SK-N-SH (cell line): ENCODE data around the gene COL23A1. TPM values are rescaled to one million over a fixed set of nuclear protein-coding genes. Genes with fewer than 3 reads are reported as not detected.

Experiments
- CTCF ChIA-PET: fragments of 300-600, 350-600 bp; formaldehyde crosslinking; extraction: SDS; loops from one replicate; lab custom pipeline; 2021; lab: Yijun Ruan, JAX
- POLR2A ChIA-PET: fragments of 350-600 bp; sonication (Branson Sonifier 250); formaldehyde crosslinking; extraction: SDS; loops from one replicate; lab custom pipeline; 2020; ENCODE audit warnings: antibody characterized with exemption, inconsistent platforms; lab: Yijun Ruan, JAX
- DNase-seq: peaks from one replicate; pipeline ENCODE4 v3.0.0; 2012
- H2AFZ ChIP-seq: fragments of 200-600 bp; sonication (generic); 2 replicates; pipeline ENCODE4 v1.8.1; 2016; ENCODE audit warnings: antibody characterized with exemption, mild to moderate bottlenecking, low read depth
- H3F3A ChIP-seq: fragments of 200-600 bp; sonication (generic); replicated peaks from 2 replicates; pipeline ENCODE3; 2016; ENCODE audit warnings: antibody characterized with exemption, mild to moderate bottlenecking; ENCODE audit not compliant: insufficient read depth
- H3K27ac ChIP-seq, 2 experiments: fragments of 200-500 bp in 1 of 2; fragments of 200-600 bp in 1 of 2; sonication (Bioruptor generic) in 1 of 2; sonication (generic), shearing (Covaris generic) in 1 of 2; 2 replicates each; pipeline versions ENCODE4 v1.5.1 to v1.6.1; 2014 to 2016; ENCODE audit warnings: low read depth in 2 of 2, inconsistent platforms in 1 of 2, low read length in 1 of 2, mild to moderate bottlenecking in 1 of 2, mixed read lengths in 1 of 2
- H3K27me3 ChIP-seq: fragments of 200-600 bp; sonication (generic), shearing (Covaris generic); 2 replicates; pipeline ENCODE4 v1.6.1; 2016; ENCODE audit warnings: mixed run types; ENCODE audit not compliant: insufficient read depth
- H3K36me3 ChIP-seq, 2 experiments: fragments of 200-500 bp in 1 of 2; fragments of 200-600 bp in 1 of 2; sonication (Bioruptor generic) in 1 of 2; sonication (generic) in 1 of 2; replicated peaks in 1 of 2; 2 replicates each; pipeline versions ENCODE3 to v1.5.1; 2014 to 2016; ENCODE audit warnings: low read length in 1 of 2, mild to moderate bottlenecking in 1 of 2; ENCODE audit not compliant: insufficient read depth in 2 of 2, control insufficient read depth in 1 of 2
- H3K4me1 ChIP-seq, 2 experiments: fragments of 200-500 bp in 1 of 2; fragments of 200-600 bp in 1 of 2; sonication (Bioruptor generic) in 1 of 2; sonication (generic), shearing (Covaris generic) in 1 of 2; 2 replicates each; pipeline versions ENCODE4 v1.5.1 to v1.6.1; 2014 to 2016; ENCODE audit warnings: low read depth in 1 of 2, low read length in 1 of 2, mixed run types in 1 of 2; ENCODE audit not compliant: insufficient read depth in 2 of 2, control insufficient read depth in 1 of 2
- H3K4me2 ChIP-seq: fragments of 200-600 bp; sonication (generic), shearing (Covaris generic); 2 replicates; pipeline ENCODE4 v1.6.1; 2017; ENCODE audit warnings: mixed run types
- H3K4me3 ChIP-seq, 2 experiments: fragments of 200-500 bp in 1 of 2; fragments of 200-600 bp in 1 of 2; sonication (Bioruptor generic) in 1 of 2; sonication (generic), shearing (Covaris generic) in 1 of 2; 2 replicates each; pipeline versions ENCODE4 v1.5.1 to v1.8.1; 2014 to 2016; ENCODE audit warnings: low read depth in 2 of 2, inconsistent platforms in 1 of 2, low read length in 1 of 2, mild to moderate bottlenecking in 1 of 2, mixed read lengths in 1 of 2, moderate library complexity in 1 of 2
- H3K79me2 ChIP-seq: fragments of 200-600 bp; sonication (generic); 2 replicates; pipeline ENCODE4 v1.8.1; 2017; ENCODE audit warnings: mild to moderate bottlenecking; ENCODE audit not compliant: insufficient read depth
- H3K9ac ChIP-seq: fragments of 200-600 bp; sonication (generic); 2 replicates; pipeline ENCODE4 v1.6.1; 2017; ENCODE audit warnings: mixed run types
- H3K9me2 ChIP-seq: fragments of 200-600 bp; sonication (generic); 2 replicates; pipeline ENCODE4 v1.6.1; 2017; ENCODE audit warnings: mixed run types
- H3K9me3 ChIP-seq: fragments of 200-600 bp; sonication (generic); 2 replicates; pipeline ENCODE4 v1.6.1; 2017; ENCODE audit warnings: mixed run types, mild to moderate bottlenecking, moderate library complexity
- H4K20me1 ChIP-seq: fragments of 200-600 bp; sonication (generic); 2 replicates; pipeline ENCODE4 v1.6.1; 2017; ENCODE audit warnings: mild to moderate bottlenecking, mixed run types; ENCODE audit not compliant: insufficient read depth
- CHD2 ChIP-seq: fragments of 150-350 bp; IDR thresholded peaks from 2 replicates; pipeline ENCODE4 v1.6.1; 2018; ENCODE audit warnings: low read length; ENCODE audit not compliant: partially characterized antibody
- EP300 ChIP-seq, 2 experiments: IDR thresholded peaks; 2 replicates each; pipeline versions ENCODE4 v1.4.0 to v1.6.1; 2012; ENCODE audit warnings: borderline replicate concordance in 1 of 2, low read depth in 1 of 2, low read length in 1 of 2
- FOXJ3 ChIP-seq: sonication (generic); formaldehyde crosslinking; IDR thresholded peaks from 2 replicates; pipeline ENCODE4 v1.5.1; 2020; ENCODE audit warnings: mild to moderate bottlenecking, missing genetic modification reagents
- JUND ChIP-seq: IDR thresholded peaks from 2 replicates; pipeline ENCODE4 v1.4.0; 2012
- NRF1 ChIP-seq: IDR thresholded peaks from 2 replicates; pipeline ENCODE4 v1.6.1; 2012; ENCODE audit warnings: low read depth, mild to moderate bottlenecking, low read length
- RAD21 ChIP-seq: IDR thresholded peaks from 2 replicates; pipeline ENCODE4 v1.6.1; 2012; ENCODE audit warnings: mild to moderate bottlenecking, low read length
- RCOR1 ChIP-seq: fragments of 150-350 bp; IDR thresholded peaks from 2 replicates; pipeline ENCODE4 v1.6.1; 2017; ENCODE audit warnings: antibody characterized with exemption, low read length
- RFX5 ChIP-seq: IDR thresholded peaks from 2 replicates; pipeline ENCODE4 v1.6.1; 2012; ENCODE audit warnings: mild to moderate bottlenecking, improper control_type of control experiment, low read length
- SMC3 ChIP-seq: IDR thresholded peaks from 2 replicates; pipeline ENCODE4 v1.6.1; 2012; ENCODE audit warnings: low read depth, low read length, improper control_type of control experiment
- TAF1 ChIP-seq: IDR thresholded peaks from 2 replicates; pipeline ENCODE4 v1.6.1; 2012; ENCODE audit warnings: low read depth, mild to moderate bottlenecking, low read length, moderate library complexity, borderline replicate concordance
- TCF12 ChIP-seq: IDR thresholded peaks from 2 replicates; pipeline ENCODE4 v1.4.0; 2012
- WGBS: methylation state at CpG from one replicate; pipeline ENCODE4 v1.1.6; 2017; ENCODE audit warnings: low lambda C conversion rate; 5-methylcytosine and 5-hydroxymethylcytosine counted together
- polyA plus RNA-seq, 3 experiments: library from polyadenylated mRNA; depleted of rRNA; stranded (reverse); fragments of >200 nt; gene quantifications; 2 replicates each; pipeline ENCODE4 v1.2.3, GENCODE V29; 2012
- TF ChIP-seq, protein P1 (sequence below): fragments of 150-350 bp; IDR thresholded peaks from 2 replicates; pipeline ENCODE4 v1.6.1; 2016; ENCODE audit warnings: mild to moderate bottlenecking, low read depth, low read length
- TF ChIP-seq, protein P2 (sequence below): fragments of 150-350 bp; IDR thresholded peaks from 2 replicates; pipeline ENCODE4 v1.6.1; 2017; ENCODE audit warnings: antibody characterized with exemption, low read length, low read depth, borderline replicate concordance
- TF ChIP-seq, protein P3 (sequence below): IDR thresholded peaks from 2 replicates; pipeline ENCODE4 v1.6.1; 2012; ENCODE audit warnings: mild to moderate bottlenecking, low read depth, low read length, moderate library complexity
- TF ChIP-seq, protein P4 (sequence below): fragments of 200-600 bp; sonication (generic); IDR thresholded peaks from 2 replicates; pipeline ENCODE4 v1.6.1; 2017; ENCODE audit warnings: antibody characterized with exemption, mild to moderate bottlenecking, moderate library complexity

Gene COL23A1
- polyA plus RNA-seq, 1 of the 3 experiments (the other 2 are of a cell fraction), result 0.10 TPM

DNA sequence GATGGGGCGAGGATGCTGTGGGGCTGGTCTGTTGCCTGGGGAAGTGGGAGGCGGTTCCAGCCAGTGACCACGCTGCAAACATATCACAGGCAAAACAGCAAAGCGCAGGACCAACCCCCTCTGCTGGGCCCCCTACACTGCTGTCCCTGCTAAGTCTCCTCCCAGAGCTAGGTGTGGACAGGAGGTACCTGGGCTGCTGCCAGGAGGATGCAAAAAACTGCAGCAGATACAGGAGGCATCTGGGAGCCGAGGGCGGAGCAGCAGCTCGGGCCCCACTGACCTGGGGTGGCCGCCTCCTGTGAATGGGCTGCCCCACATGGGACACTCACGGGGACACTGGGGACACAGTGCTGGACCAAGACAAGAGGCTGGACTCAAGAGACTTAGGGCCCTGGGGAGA, 309.6 kb downstream of the COL23A1 start:
- 73% methylated on average over 5 of the region's 9 CpGs for WGBS
- H3K9me3 ChIP-seq, result peaks cover 5% of the 10 kb centered on the region; the same call in 1 of the 2 replicates
- no peak for TF ChIP-seq NRF1
- TF ChIP-seq EP300 (IDR thresholded peaks at IDR 0.05; ENCODE audit: borderline replicate concordance in 1 of 2, low read depth in 1 of 2, low read length in 1 of 2), result no peak
- TF ChIP-seq, protein P1, sequence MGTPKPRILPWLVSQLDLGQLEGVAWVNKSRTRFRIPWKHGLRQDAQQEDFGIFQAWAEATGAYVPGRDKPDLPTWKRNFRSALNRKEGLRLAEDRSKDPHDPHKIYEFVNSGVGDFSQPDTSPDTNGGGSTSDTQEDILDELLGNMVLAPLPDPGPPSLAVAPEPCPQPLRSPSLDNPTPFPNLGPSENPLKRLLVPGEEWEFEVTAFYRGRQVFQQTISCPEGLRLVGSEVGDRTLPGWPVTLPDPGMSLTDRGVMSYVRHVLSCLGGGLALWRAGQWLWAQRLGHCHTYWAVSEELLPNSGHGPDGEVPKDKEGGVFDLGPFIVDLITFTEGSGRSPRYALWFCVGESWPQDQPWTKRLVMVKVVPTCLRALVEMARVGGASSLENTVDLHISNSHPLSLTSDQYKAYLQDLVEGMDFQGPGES, result no peak
- TF ChIP-seq TAF1, result no peak
- 0 out of 2 replicates have a peak, but pooled peaks have one; percentile 1 for TF ChIP-seq FOXJ3 (CRISPR knock-in tag)
- POLR2A ChIA-PET, result interaction anchor here (1.0 kb wide), 1 partner anchor 310 kb away, joined by 3 read pairs; the partner anchor contains the start of gene COL23A1
- H3K79me2 ChIP-seq, result no peaks in the 10 kb centered on the region
- no peaks in the 10 kb centered on the region for H3K36me3 ChIP-seq
- H3F3A ChIP-seq, result no peaks in the 10 kb centered on the region
- no peak overlapping the region for H3K4me3 ChIP-seq
- H3K4me2 ChIP-seq, result no peak overlapping the region
- H3K9ac ChIP-seq, result no peak overlapping the region
- no peak overlapping the region; a peak in 1 of 4 replicates for H3K27ac ChIP-seq
- H3K27me3 ChIP-seq, result no peaks in the 10 kb centered on the region
- no peaks in the 10 kb centered on the region for H3K9me2 ChIP-seq
- CTCF ChIA-PET, result interaction anchor here (0.6 to 13.7 kb wide), 52 partner anchors 10 to 338 kb away, joined by 3 to 265 read pairs (median 5); partner anchors contain the start of gene COL23A1
- H3K4me1 ChIP-seq, result peaks cover 0 to 34% of the 10 kb centered on the region in 2 experiments; a peak in 2 of 4 replicates
- no peaks in the 10 kb centered on the region for H4K20me1 ChIP-seq
- H2AFZ ChIP-seq, result no peak overlapping the region
- DNase-seq, result peak; percentile 46

DNA sequence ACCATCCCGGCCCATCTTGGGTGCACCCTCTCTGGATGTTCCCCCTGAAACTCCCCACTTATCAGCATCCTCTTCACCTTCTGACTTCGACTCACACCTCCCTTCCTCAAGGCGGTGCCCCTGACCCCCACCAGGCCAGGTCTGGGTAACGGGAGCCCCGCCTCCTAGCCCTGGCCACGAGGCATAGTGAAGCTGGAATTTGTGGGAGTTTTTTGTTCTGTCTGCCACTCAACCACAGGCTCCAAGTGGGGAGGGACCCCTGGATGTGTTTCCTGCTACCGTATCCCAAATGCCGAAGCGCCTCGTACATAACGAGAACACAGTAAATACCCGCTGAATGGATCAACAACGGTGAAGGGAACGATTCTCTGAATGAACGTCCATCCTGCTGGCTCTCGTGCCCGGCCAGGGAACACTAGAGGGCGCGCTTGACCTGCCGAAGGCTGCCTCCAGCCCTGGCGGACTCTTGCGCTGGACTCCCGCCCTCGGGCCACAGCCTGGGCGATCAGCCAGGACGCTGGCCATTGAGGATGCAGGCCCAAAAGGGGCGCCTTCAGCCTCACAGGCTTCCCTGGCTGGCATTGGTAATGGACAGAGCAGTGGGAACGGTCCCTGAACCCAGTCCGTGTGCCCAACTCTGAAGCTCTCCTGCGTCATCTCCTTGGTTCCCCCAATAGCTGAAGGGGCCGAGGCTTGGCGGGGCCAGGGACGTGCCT, 310.3 kb downstream of the COL23A1 start:
- Histone ChIP-seq H3K9ac (no peak overlapping the region), H3K4me3 (peak overlapping the region in 1 of 2 experiments; percentile 48; a peak in 1 of 4 replicates), H3K4me2 (no peak overlapping the region), H3K9me3 (0 out of 2 replicates have a peak, but pooled peaks cover 5% of the 10 kb centered on the region), H3K9me2 (no peaks in the 10 kb centered on the region), H3K27me3 (no peaks in the 10 kb centered on the region), H2AFZ (no peak overlapping the region), H3K79me2 (no peaks in the 10 kb centered on the region), H3K36me3 (no peaks in the 10 kb centered on the region), H3K27ac (peak overlapping the region in 1 of 2 experiments; percentile 64; a peak in 1 of 4 replicates), H3F3A (no peaks in the 10 kb centered on the region), H3K4me1 (peaks cover 0 to 26% of the 10 kb centered on the region in 2 experiments; a peak in 2 of 4 replicates), H4K20me1 (no peaks in the 10 kb centered on the region)
- peak; percentile 94 for DNase-seq
- WGBS, result 31% methylated on average over 21 of the region's 33 CpGs
- TF ChIP-seq, protein P2, sequence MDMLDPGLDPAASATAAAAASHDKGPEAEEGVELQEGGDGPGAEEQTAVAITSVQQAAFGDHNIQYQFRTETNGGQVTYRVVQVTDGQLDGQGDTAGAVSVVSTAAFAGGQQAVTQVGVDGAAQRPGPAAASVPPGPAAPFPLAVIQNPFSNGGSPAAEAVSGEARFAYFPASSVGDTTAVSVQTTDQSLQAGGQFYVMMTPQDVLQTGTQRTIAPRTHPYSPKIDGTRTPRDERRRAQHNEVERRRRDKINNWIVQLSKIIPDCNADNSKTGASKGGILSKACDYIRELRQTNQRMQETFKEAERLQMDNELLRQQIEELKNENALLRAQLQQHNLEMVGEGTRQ, result no peak
- no peak for TF ChIP-seq TCF12
- TF ChIP-seq, protein P3, sequence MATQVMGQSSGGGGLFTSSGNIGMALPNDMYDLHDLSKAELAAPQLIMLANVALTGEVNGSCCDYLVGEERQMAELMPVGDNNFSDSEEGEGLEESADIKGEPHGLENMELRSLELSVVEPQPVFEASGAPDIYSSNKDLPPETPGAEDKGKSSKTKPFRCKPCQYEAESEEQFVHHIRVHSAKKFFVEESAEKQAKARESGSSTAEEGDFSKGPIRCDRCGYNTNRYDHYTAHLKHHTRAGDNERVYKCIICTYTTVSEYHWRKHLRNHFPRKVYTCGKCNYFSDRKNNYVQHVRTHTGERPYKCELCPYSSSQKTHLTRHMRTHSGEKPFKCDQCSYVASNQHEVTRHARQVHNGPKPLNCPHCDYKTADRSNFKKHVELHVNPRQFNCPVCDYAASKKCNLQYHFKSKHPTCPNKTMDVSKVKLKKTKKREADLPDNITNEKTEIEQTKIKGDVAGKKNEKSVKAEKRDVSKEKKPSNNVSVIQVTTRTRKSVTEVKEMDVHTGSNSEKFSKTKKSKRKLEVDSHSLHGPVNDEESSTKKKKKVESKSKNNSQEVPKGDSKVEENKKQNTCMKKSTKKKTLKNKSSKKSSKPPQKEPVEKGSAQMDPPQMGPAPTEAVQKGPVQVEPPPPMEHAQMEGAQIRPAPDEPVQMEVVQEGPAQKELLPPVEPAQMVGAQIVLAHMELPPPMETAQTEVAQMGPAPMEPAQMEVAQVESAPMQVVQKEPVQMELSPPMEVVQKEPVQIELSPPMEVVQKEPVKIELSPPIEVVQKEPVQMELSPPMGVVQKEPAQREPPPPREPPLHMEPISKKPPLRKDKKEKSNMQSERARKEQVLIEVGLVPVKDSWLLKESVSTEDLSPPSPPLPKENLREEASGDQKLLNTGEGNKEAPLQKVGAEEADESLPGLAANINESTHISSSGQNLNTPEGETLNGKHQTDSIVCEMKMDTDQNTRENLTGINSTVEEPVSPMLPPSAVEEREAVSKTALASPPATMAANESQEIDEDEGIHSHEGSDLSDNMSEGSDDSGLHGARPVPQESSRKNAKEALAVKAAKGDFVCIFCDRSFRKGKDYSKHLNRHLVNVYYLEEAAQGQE, result no peak
- no peak for TF ChIP-seq NRF1
- TF ChIP-seq RCOR1, result peak; percentile 58
- TF ChIP-seq, protein P4, sequence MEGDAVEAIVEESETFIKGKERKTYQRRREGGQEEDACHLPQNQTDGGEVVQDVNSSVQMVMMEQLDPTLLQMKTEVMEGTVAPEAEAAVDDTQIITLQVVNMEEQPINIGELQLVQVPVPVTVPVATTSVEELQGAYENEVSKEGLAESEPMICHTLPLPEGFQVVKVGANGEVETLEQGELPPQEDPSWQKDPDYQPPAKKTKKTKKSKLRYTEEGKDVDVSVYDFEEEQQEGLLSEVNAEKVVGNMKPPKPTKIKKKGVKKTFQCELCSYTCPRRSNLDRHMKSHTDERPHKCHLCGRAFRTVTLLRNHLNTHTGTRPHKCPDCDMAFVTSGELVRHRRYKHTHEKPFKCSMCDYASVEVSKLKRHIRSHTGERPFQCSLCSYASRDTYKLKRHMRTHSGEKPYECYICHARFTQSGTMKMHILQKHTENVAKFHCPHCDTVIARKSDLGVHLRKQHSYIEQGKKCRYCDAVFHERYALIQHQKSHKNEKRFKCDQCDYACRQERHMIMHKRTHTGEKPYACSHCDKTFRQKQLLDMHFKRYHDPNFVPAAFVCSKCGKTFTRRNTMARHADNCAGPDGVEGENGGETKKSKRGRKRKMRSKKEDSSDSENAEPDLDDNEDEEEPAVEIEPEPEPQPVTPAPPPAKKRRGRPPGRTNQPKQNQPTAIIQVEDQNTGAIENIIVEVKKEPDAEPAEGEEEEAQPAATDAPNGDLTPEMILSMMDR, result peak; percentile 32; the same call in 1 of the 2 replicates
- TF ChIP-seq SMC3, result peak; percentile 91
- TF ChIP-seq CHD2, result peak; percentile 65
- TF ChIP-seq JUND, result no peak
- TF ChIP-seq EP300 (IDR thresholded peaks at IDR 0.05; ENCODE audit: borderline replicate concordance in 1 of 2, low read depth in 1 of 2, low read length in 1 of 2), result peak in 1 of 2 experiments; percentile 28; a peak in 1 of 4 replicates
- TF ChIP-seq RAD21, result peak; percentile 99
- TF ChIP-seq RFX5, result peak; percentile 26; the same call in 1 of the 2 replicates
- TF ChIP-seq FOXJ3 (CRISPR knock-in tag), result 0 out of 2 replicates have a peak, but pooled peaks have one; percentile 30
- CTCF ChIA-PET, result interaction anchor here (0.5 to 13.7 kb wide), 63 partner anchors 9 to 763 kb away, joined by 3 to 265 read pairs (median 5); partner anchors contain the start of gene COL23A1
- POLR2A ChIA-PET, result interaction anchor here (1.0 kb wide), 1 partner anchor 310 kb away, joined by 3 read pairs; the partner anchor contains the start of gene COL23A1
